ENCODE results near the gene CCT4. TPM values are rescaled to one million over a fixed set of nuclear protein-coding genes. Genes with fewer than 3 reads are reported as not detected.

Gene CCT4
- total RNA-seq, 1 experiment from 2014 or later: 239 TPM

DNA sequence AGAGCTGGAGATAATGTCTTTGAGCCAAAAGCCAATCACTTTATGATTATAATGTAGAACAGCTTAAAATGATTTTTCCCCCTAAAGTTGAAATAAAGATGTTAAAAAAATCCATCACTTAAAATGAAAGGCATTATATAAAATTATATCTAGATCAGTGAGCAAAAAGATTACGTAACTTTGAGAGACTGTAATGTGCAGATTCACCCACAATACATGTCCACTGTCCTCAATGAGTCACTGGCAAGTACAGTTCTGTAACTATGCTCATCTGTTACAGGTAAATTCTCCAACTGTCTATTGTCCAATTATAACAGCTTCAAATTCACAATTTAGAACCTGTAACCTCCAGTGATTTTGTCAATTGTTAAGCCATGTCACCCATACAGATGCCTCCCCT is 53.6 kb downstream of the CCT4 start:
- DNase-seq (ENCODE audit: low read depth, low spot score) (no peak), ATAC-seq (no peak)
- Histone ChIP-seq H3K27ac (ENCODE audit: low read length) (no peak overlapping the region), H3K27me3 (ENCODE audit: control insufficient read depth, insufficient read depth, low read length) (no peaks in the 10 kb centered on the region), H3K4me1 (ENCODE audit: control insufficient read depth, insufficient read depth, low read length) (no peaks in the 10 kb centered on the region), H3K36me3 (ENCODE audit: control insufficient read depth, insufficient read depth, low read length) (no peaks in the 10 kb centered on the region), H3K4me3 (ENCODE audit: low read depth in 2 of 2, low read length in 2 of 2) (no peak overlapping the region), H3K9me3 (ENCODE audit: control insufficient read depth, insufficient read depth, low read depth, low read length) (no peaks in the 10 kb centered on the region)
- in situ Hi-C loops (cut with HindIII; ENCODE audit: low pct_unique_long_range_greater_than_20kb, low sequenced_read_pairs): no loop called here
- TF ChIP-seq, protein P1, sequence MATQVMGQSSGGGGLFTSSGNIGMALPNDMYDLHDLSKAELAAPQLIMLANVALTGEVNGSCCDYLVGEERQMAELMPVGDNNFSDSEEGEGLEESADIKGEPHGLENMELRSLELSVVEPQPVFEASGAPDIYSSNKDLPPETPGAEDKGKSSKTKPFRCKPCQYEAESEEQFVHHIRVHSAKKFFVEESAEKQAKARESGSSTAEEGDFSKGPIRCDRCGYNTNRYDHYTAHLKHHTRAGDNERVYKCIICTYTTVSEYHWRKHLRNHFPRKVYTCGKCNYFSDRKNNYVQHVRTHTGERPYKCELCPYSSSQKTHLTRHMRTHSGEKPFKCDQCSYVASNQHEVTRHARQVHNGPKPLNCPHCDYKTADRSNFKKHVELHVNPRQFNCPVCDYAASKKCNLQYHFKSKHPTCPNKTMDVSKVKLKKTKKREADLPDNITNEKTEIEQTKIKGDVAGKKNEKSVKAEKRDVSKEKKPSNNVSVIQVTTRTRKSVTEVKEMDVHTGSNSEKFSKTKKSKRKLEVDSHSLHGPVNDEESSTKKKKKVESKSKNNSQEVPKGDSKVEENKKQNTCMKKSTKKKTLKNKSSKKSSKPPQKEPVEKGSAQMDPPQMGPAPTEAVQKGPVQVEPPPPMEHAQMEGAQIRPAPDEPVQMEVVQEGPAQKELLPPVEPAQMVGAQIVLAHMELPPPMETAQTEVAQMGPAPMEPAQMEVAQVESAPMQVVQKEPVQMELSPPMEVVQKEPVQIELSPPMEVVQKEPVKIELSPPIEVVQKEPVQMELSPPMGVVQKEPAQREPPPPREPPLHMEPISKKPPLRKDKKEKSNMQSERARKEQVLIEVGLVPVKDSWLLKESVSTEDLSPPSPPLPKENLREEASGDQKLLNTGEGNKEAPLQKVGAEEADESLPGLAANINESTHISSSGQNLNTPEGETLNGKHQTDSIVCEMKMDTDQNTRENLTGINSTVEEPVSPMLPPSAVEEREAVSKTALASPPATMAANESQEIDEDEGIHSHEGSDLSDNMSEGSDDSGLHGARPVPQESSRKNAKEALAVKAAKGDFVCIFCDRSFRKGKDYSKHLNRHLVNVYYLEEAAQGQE (IDR thresholded peaks at IDR 0.05; ENCODE audit: insufficient read depth in 1 of 2, low read depth in 2 of 2, low read length in 1 of 2): no peak
- TF ChIP-seq, protein P2, sequence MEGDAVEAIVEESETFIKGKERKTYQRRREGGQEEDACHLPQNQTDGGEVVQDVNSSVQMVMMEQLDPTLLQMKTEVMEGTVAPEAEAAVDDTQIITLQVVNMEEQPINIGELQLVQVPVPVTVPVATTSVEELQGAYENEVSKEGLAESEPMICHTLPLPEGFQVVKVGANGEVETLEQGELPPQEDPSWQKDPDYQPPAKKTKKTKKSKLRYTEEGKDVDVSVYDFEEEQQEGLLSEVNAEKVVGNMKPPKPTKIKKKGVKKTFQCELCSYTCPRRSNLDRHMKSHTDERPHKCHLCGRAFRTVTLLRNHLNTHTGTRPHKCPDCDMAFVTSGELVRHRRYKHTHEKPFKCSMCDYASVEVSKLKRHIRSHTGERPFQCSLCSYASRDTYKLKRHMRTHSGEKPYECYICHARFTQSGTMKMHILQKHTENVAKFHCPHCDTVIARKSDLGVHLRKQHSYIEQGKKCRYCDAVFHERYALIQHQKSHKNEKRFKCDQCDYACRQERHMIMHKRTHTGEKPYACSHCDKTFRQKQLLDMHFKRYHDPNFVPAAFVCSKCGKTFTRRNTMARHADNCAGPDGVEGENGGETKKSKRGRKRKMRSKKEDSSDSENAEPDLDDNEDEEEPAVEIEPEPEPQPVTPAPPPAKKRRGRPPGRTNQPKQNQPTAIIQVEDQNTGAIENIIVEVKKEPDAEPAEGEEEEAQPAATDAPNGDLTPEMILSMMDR (IDR thresholded peaks at IDR 0.05): no peak
- TF ChIP-seq SIN3A (IDR thresholded peaks at IDR 0.05; ENCODE audit: borderline replicate concordance, insufficient read depth, low read depth, low read length) (no peak), POLR2AphosphoS5 (IDR thresholded peaks at IDR 0.05; ENCODE audit: low read depth, low read length) (no peak), TCF7L2 (IDR thresholded peaks at IDR 0.05; ENCODE audit: low read depth, low read length) (no peak)
- ChIA-PET CTCF (no interaction called here), POLR2A (no interaction called here)
- intact Hi-C loops (cut with micrococcal nuclease; ENCODE audit: unreplicated experiment): no loop called here
- no TSS peak for BruUV-seq (replicated peaks)

DNA sequence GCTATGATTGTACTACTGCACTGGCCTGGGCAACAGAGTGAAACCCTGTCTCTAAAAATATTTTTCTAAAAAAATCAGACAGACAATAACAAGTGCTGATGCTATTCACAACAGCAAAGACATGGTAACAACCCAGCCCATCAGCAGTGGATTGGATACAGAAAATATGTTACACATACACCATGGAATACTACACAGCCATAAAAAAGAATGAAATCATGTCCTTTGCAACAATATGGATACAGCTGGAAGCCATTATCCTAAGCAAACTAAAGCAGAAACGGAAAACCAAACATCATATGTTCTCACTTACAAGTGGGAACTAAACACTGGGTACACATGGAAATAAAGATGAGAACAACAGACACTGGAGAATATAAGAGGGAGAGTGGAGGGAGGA is 54.5 kb downstream of the CCT4 start:
- Histone ChIP-seq H3K4me3 (ENCODE audit: low read depth in 2 of 2, low read length in 2 of 2) (no peak overlapping the region), H3K36me3 (ENCODE audit: control insufficient read depth, insufficient read depth, low read length) (no peaks in the 10 kb centered on the region), H3K27me3 (ENCODE audit: control insufficient read depth, insufficient read depth, low read length) (no peaks in the 10 kb centered on the region), H3K9me3 (ENCODE audit: control insufficient read depth, insufficient read depth, low read depth, low read length) (no peaks in the 10 kb centered on the region), H3K27ac (ENCODE audit: low read length) (no peak overlapping the region), H3K4me1 (ENCODE audit: control insufficient read depth, insufficient read depth, low read length) (no peaks in the 10 kb centered on the region)
- BruUV-seq (replicated peaks): no TSS peak
- intact Hi-C loops (cut with micrococcal nuclease; ENCODE audit: unreplicated experiment): no loop called here
- DNase-seq (ENCODE audit: low read depth, low spot score) (no peak), ATAC-seq (no peak)
- in situ Hi-C loops (cut with HindIII; ENCODE audit: low pct_unique_long_range_greater_than_20kb, low sequenced_read_pairs): no loop called here
- TF ChIP-seq, protein P1 (IDR thresholded peaks at IDR 0.05; ENCODE audit: insufficient read depth in 1 of 2, low read depth in 2 of 2, low read length in 1 of 2): no peak
- TF ChIP-seq SIN3A (IDR thresholded peaks at IDR 0.05; ENCODE audit: borderline replicate concordance, insufficient read depth, low read depth, low read length): no peak
- TF ChIP-seq TCF7L2 (IDR thresholded peaks at IDR 0.05; ENCODE audit: low read depth, low read length): no peak
- no peak for TF ChIP-seq POLR2AphosphoS5 (IDR thresholded peaks at IDR 0.05; ENCODE audit: low read depth, low read length)
- ChIA-PET CTCF (no interaction called here), POLR2A (no interaction called here)

All from Panc1 (cell line).